ENCODE results near the gene KLHDC8A.

Gene KLHDC8A

DNA sequence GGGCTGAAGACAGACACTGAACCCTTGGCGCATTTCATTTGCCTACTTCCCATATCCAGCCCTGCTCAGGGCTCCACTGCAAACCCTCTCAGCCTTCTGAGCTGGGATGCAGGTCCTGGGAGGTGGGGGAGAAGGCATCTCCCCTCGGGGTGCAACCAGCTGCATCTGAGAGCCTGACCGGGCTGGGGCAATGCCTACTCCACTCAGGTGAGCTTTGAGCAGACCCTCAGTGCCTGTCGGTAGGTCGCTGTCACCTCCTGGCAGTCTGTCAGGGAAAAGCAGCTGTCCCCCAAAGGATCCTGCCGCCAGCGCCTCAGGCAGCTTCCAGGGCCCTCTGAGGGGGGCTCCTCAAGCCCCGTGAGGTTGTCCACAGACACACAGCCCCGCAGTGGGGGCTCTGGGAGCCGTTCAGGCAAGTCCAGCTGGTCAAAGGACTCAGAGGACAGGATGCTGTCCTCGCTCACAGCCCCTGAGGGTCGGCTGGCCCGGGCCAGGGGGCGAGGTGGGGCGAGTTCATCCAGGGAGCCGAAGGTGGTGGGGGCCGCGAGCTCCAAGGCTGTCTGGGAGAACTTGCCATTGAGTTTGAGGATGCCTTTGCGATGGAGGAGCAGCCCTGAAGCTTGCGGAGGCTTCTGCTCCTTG lies 53.4 kb downstream of the KLHDC8A start:
- Histone ChIP-seq H2AFZ (ENCODE audit: low read depth) (no peak overlapping the region), H3K4me3 (IDR thresholded peaks at IDR 0.05; ENCODE audit: insufficient read depth, low read depth, low read length) (no peak overlapping the region), H3K36me3 (ENCODE audit: insufficient read depth) (no peaks in the 10 kb centered on the region), H3K4me2 (no peak overlapping the region), H3K9ac (no peak overlapping the region), H3K27me3 (ENCODE audit: insufficient read depth, low read depth) (no peaks in the 10 kb centered on the region), H3K79me2 (ENCODE audit: insufficient read depth, low read depth) (no peaks in the 10 kb centered on the region), H3K4me1 (ENCODE audit: low read depth, poor library complexity, severe bottlenecking) (no peaks in the 10 kb centered on the region), H3K27ac (no peak overlapping the region), H4K20me1 (ENCODE audit: insufficient read depth) (no peaks in the 10 kb centered on the region)
- TF ChIP-seq, protein P1, sequence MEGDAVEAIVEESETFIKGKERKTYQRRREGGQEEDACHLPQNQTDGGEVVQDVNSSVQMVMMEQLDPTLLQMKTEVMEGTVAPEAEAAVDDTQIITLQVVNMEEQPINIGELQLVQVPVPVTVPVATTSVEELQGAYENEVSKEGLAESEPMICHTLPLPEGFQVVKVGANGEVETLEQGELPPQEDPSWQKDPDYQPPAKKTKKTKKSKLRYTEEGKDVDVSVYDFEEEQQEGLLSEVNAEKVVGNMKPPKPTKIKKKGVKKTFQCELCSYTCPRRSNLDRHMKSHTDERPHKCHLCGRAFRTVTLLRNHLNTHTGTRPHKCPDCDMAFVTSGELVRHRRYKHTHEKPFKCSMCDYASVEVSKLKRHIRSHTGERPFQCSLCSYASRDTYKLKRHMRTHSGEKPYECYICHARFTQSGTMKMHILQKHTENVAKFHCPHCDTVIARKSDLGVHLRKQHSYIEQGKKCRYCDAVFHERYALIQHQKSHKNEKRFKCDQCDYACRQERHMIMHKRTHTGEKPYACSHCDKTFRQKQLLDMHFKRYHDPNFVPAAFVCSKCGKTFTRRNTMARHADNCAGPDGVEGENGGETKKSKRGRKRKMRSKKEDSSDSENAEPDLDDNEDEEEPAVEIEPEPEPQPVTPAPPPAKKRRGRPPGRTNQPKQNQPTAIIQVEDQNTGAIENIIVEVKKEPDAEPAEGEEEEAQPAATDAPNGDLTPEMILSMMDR (conservative IDR thresholded peaks at IDR 0.05; ENCODE audit: low read depth, low read length) = no peak

GRCh38 chr1:205301842-205302588 lies 54.7 kb downstream of the KLHDC8A start:
- peaks cover 11% of the 10 kb centered on the region for H3K4me1 ChIP-seq (ENCODE audit: low read depth, poor library complexity, severe bottlenecking)
- no peak overlapping the region for H3K9ac ChIP-seq

DNA sequence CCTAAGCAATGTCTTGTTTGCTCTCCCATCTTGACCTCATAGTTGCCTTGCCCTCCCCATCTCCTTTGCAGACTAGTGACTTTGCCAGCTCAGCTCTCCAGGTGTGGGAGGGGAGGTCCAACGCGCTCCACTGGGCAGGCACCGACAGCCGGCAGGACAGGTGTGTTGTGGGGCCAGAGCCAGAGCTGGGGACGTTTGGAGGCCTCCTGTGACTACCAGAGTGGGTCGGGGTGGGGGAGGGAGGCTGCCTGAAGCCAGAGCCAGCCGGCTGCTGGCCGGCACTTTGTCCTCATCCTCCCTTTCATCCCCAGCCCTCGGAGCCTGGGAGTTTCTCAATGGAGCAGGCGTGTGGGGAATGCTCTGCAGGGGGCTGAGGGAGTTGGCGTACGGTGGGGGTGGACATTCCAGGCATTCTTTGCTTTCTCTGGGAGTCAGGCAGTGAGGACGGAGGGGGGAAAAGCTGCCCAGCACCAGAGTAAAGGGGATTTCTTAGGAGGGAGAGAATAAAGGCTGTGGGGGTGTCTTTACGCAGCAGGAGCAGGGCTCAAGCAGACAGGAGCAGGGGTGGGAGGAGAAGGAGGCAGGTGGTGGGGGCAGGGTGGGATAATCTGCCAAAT lies 55.4 kb downstream of the KLHDC8A start:
- TF ChIP-seq, protein P1 (conservative IDR thresholded peaks at IDR 0.05; ENCODE audit: low read depth, low read length) = no peak
- Histone ChIP-seq H3K4me3 (IDR thresholded peaks at IDR 0.05; ENCODE audit: insufficient read depth, low read depth, low read length) (no peak overlapping the region), H3K27ac (no peak overlapping the region)

More at GRCh38 chr1:205301842-205302588, 54.7 kb downstream of the KLHDC8A start:
- Histone ChIP-seq H3K79me2 (ENCODE audit: insufficient read depth, low read depth) (no peaks in the 10 kb centered on the region), H2AFZ (ENCODE audit: low read depth) (no peak overlapping the region), H3K36me3 (ENCODE audit: insufficient read depth) (no peaks in the 10 kb centered on the region), H3K27me3 (ENCODE audit: insufficient read depth, low read depth) (no peaks in the 10 kb centered on the region), H3K27ac (no peak overlapping the region), H3K4me3 (IDR thresholded peaks at IDR 0.05; ENCODE audit: insufficient read depth, low read depth, low read length) (no peak overlapping the region), H3K4me2 (no peak overlapping the region), H4K20me1 (ENCODE audit: insufficient read depth) (no peaks in the 10 kb centered on the region)
- TF ChIP-seq, protein P1 (conservative IDR thresholded peaks at IDR 0.05; ENCODE audit: low read depth, low read length) = no peak

GRCh38 chr1:205300149-205300548 lies 56.6 kb downstream of the KLHDC8A start:
- peaks cover 14% of the 10 kb centered on the region for H3K4me1 ChIP-seq (ENCODE audit: low read depth, poor library complexity, severe bottlenecking)
- H3K27me3 ChIP-seq (ENCODE audit: insufficient read depth, low read depth) = no peaks in the 10 kb centered on the region
- no peak overlapping the region for H3K27ac ChIP-seq
- H3K9ac ChIP-seq = no peak overlapping the region
- no peak overlapping the region for H3K4me2 ChIP-seq
- no peaks in the 10 kb centered on the region for H3K79me2 ChIP-seq (ENCODE audit: insufficient read depth, low read depth)
- TF ChIP-seq, protein P1 (conservative IDR thresholded peaks at IDR 0.05; ENCODE audit: low read depth, low read length) = no peak
- H4K20me1 ChIP-seq (ENCODE audit: insufficient read depth) = no peaks in the 10 kb centered on the region
- H2AFZ ChIP-seq (ENCODE audit: low read depth) = no peak overlapping the region
- no peaks in the 10 kb centered on the region for H3K36me3 ChIP-seq (ENCODE audit: insufficient read depth)
- H3K4me3 ChIP-seq (IDR thresholded peaks at IDR 0.05; ENCODE audit: insufficient read depth, low read depth, low read length) = no peak overlapping the region

More for the DNA sequence above, 55.4 kb downstream of the KLHDC8A start:
- Histone ChIP-seq H3K79me2 (ENCODE audit: insufficient read depth, low read depth) (no peaks in the 10 kb centered on the region), H3K4me1 (ENCODE audit: low read depth, poor library complexity, severe bottlenecking) (peaks cover 12% of the 10 kb centered on the region), H3K4me2 (no peak overlapping the region), H4K20me1 (ENCODE audit: insufficient read depth) (no peaks in the 10 kb centered on the region), H2AFZ (ENCODE audit: low read depth) (no peak overlapping the region), H3K27me3 (ENCODE audit: insufficient read depth, low read depth) (no peaks in the 10 kb centered on the region), H3K9ac (no peak overlapping the region), H3K36me3 (ENCODE audit: insufficient read depth) (no peaks in the 10 kb centered on the region)

All from KMS-11 (cell line).